DND-41 (cell line): ENCODE measurements around the gene NLRP3.

Source experiments
- CTCF ChIP-seq: IDR thresholded peaks from 2 replicates; pipeline ENCODE4 v1.5.1; 2012; ENCODE audit warnings: borderline replicate concordance, low read length, moderate library complexity, mild to moderate bottlenecking; ENCODE audit not compliant: poor library complexity, severe bottlenecking; ENCODE audit errors: extremely low read depth
- EZH2 ChIP-seq: IDR thresholded peaks from 3 replicates; pipeline ENCODE4 v1.6.1; 2012; ENCODE audit warnings: borderline replicate concordance, low read depth, mild to moderate bottlenecking, moderate library complexity, low read length, inconsistent platforms; ENCODE audit not compliant: severe bottlenecking

DNA sequence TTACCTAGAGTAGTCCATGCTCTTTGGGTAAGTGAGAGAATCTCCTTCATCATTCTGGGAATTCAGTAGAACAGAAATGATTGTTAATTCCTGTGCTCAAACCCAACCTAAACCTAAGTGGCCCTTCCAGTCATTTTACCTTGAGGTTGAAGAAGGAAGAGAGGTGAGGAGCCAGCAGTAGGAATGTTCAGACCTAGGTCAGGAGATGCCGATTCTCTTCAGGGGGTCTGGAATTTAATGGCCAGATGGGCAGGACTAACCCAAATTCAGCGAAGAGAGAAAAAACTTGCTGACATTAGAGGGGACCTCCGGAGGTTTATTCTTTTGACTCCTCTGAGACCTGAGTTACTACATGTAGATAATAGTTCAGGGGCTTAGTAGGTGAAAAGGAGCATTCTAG, 58.4 kb downstream of the NLRP3 start:
- TF ChIP-seq CTCF: no peak
- no peak for TF ChIP-seq EZH2
